Stomach (tissue), 4 donors: ENCODE data around the gene FAM236A.
"Not testable (repeated sequence)": the region's sequence is repeated elsewhere in the genome, so short reads cannot be mapped to it uniquely, and the experiment has no call there.

Experiments
- EP300 ChIP-seq: sonication (generic); formaldehyde crosslinking; IDR thresholded peaks from one replicate; pipeline ENCODE4 v1.6.1; 2017; ENCODE audit warnings: antibody characterized with exemption
- POLR2A ChIP-seq, 4 donors: fragments of 450-650 bp; IDR thresholded peaks; one replicate each; pipeline ENCODE4 v1.6.1; 2016; ENCODE audit warnings: antibody characterized with exemption in 4 of 4, control low read depth in 2 of 4, mild to moderate bottlenecking in 1 of 4, moderate library complexity in 1 of 4
- POLR2AphosphoS5 ChIP-seq, 3 donors: sonication (generic); formaldehyde crosslinking; IDR thresholded peaks; one replicate each; pipeline ENCODE4 v1.6.1; 2016; ENCODE audit warnings: antibody characterized with exemption in 3 of 3
- TF ChIP-seq, protein P1 (sequence below), 7 experiments: fragments of 450-650 bp in 4 of 7; fragments of 200-600 bp in 3 of 7; sonication (generic) in 3 of 7; IDR thresholded peaks; one replicate each; pipeline ENCODE4 v1.5.1; 2016 to 2019; ENCODE audit warnings: antibody characterized with exemption in 7 of 7, control low read depth in 2 of 7, mild to moderate bottlenecking in 1 of 7

GRCh38 chrX:72943035-72943818 is 5.2 kb downstream of the FAM236A start:
- TF ChIP-seq, protein P1, sequence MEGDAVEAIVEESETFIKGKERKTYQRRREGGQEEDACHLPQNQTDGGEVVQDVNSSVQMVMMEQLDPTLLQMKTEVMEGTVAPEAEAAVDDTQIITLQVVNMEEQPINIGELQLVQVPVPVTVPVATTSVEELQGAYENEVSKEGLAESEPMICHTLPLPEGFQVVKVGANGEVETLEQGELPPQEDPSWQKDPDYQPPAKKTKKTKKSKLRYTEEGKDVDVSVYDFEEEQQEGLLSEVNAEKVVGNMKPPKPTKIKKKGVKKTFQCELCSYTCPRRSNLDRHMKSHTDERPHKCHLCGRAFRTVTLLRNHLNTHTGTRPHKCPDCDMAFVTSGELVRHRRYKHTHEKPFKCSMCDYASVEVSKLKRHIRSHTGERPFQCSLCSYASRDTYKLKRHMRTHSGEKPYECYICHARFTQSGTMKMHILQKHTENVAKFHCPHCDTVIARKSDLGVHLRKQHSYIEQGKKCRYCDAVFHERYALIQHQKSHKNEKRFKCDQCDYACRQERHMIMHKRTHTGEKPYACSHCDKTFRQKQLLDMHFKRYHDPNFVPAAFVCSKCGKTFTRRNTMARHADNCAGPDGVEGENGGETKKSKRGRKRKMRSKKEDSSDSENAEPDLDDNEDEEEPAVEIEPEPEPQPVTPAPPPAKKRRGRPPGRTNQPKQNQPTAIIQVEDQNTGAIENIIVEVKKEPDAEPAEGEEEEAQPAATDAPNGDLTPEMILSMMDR (IDR thresholded peaks at IDR 0.05): not testable (repeated sequence)
- not testable (repeated sequence) for TF ChIP-seq POLR2AphosphoS5 (IDR thresholded peaks at IDR 0.05); EP300; POLR2A (IDR thresholded peaks at IDR 0.05)
